ENCODE results near the gene CKAP5. TPM values are rescaled to one million over a fixed set of nuclear protein-coding genes. Genes with fewer than 3 reads are reported as not detected.

CKAP5 gene
- total RNA-seq, 1 donor from 2014 or later, result 193 TPM

GRCh38 chr11:46736146-46736545 is 109.9 kb downstream of the CKAP5 start:
- no peak overlapping the region for H3K4me3 Mint-ChIP-seq (ENCODE audit: unreplicated experiment)
- H3K4me1 Mint-ChIP-seq (ENCODE audit: low read depth, unreplicated experiment), result no peaks in the 10 kb centered on the region
- no peak for TF ChIP-seq CTCF (IDR thresholded peaks at IDR 0.05; ENCODE audit: partially characterized antibody, unreplicated experiment)
- no peaks in the 10 kb centered on the region for H3K36me3 Mint-ChIP-seq (ENCODE audit: unreplicated experiment)
- no peak for DNase-seq
- H3K27ac Mint-ChIP-seq (ENCODE audit: unreplicated experiment), result no peak overlapping the region
- peaks cover 3% of the 10 kb centered on the region for H3K9me3 Mint-ChIP-seq (ENCODE audit: unreplicated experiment)
- peaks cover 3% of the 10 kb centered on the region for H3K27me3 Mint-ChIP-seq (ENCODE audit: unreplicated experiment)

GRCh38 chr11:46733234-46733633 is 112.8 kb downstream of the CKAP5 start:
- Mint-ChIP-seq H3K27me3 (ENCODE audit: unreplicated experiment) (no peaks in the 10 kb centered on the region), H3K4me3 (ENCODE audit: unreplicated experiment) (no peak overlapping the region), H3K9me3 (ENCODE audit: unreplicated experiment) (no peaks in the 10 kb centered on the region), H3K36me3 (ENCODE audit: unreplicated experiment) (no peaks in the 10 kb centered on the region), H3K4me1 (ENCODE audit: low read depth, unreplicated experiment) (no peaks in the 10 kb centered on the region), H3K27ac (ENCODE audit: unreplicated experiment) (no peak overlapping the region)
- no peak for TF ChIP-seq CTCF (IDR thresholded peaks at IDR 0.05; ENCODE audit: partially characterized antibody, unreplicated experiment)
- DNase-seq, result no peak

GRCh38 chr11:46731545-46731944 is 114.5 kb downstream of the CKAP5 start:
- Mint-ChIP-seq H3K27me3 (ENCODE audit: unreplicated experiment) (peaks cover 3% of the 10 kb centered on the region), H3K9me3 (ENCODE audit: unreplicated experiment) (no peaks in the 10 kb centered on the region), H3K4me1 (ENCODE audit: low read depth, unreplicated experiment) (no peaks in the 10 kb centered on the region), H3K4me3 (ENCODE audit: unreplicated experiment) (no peak overlapping the region), H3K27ac (ENCODE audit: unreplicated experiment) (no peak overlapping the region), H3K36me3 (ENCODE audit: unreplicated experiment) (no peaks in the 10 kb centered on the region)
- no peak for TF ChIP-seq CTCF (IDR thresholded peaks at IDR 0.05; ENCODE audit: partially characterized antibody, unreplicated experiment)
- DNase-seq, result no peak

- no peaks in the 10 kb centered on the region for H3K9me3 Mint-ChIP-seq (ENCODE audit: unreplicated experiment)
- peaks cover 3% of the 10 kb centered on the region for H3K27me3 Mint-ChIP-seq (ENCODE audit: unreplicated experiment)
- no peak overlapping the region for H3K4me3 Mint-ChIP-seq (ENCODE audit: unreplicated experiment)
- peaks cover 1% of the 10 kb centered on the region for H3K4me1 Mint-ChIP-seq (ENCODE audit: low read depth, unreplicated experiment)
- H3K27ac Mint-ChIP-seq (ENCODE audit: unreplicated experiment), result no peak overlapping the region
- DNase-seq, result no peak
- no peak for TF ChIP-seq CTCF (IDR thresholded peaks at IDR 0.05; ENCODE audit: partially characterized antibody, unreplicated experiment)
- H3K36me3 Mint-ChIP-seq (ENCODE audit: unreplicated experiment), result no peaks in the 10 kb centered on the region
Measured at GRCh38 chr11:46729110-46730027, 116.7 kb downstream of the CKAP5 start.

- DNase-seq, result no peak
- H3K4me3 Mint-ChIP-seq (ENCODE audit: unreplicated experiment), result no peak overlapping the region
- H3K36me3 Mint-ChIP-seq (ENCODE audit: unreplicated experiment), result no peaks in the 10 kb centered on the region
- no peaks in the 10 kb centered on the region for H3K9me3 Mint-ChIP-seq (ENCODE audit: unreplicated experiment)
- H3K4me1 Mint-ChIP-seq (ENCODE audit: low read depth, unreplicated experiment), result peaks cover 8% of the 10 kb centered on the region
- H3K27me3 Mint-ChIP-seq (ENCODE audit: unreplicated experiment), result peaks cover 3% of the 10 kb centered on the region
- no peak for TF ChIP-seq CTCF (IDR thresholded peaks at IDR 0.05; ENCODE audit: partially characterized antibody, unreplicated experiment)
- H3K27ac Mint-ChIP-seq (ENCODE audit: unreplicated experiment), result no peak overlapping the region
Measured at GRCh38 chr11:46728659-46729040, 117.4 kb downstream of the CKAP5 start.

All from glutamatergic neuron (in vitro differentiated cells).